HG02763 (cell line): ENCODE measurements around the gene CTXND1.

Experiments used
- ATAC-seq: cut with Tn5 transposase; IDR thresholded peaks from one replicate; pipeline ENCODE4 v1.9.1; 2021; ENCODE audit warnings: mild to moderate bottlenecking, moderate library complexity; ENCODE audit not compliant: unreplicated experiment

Gene CTXND1

GRCh38 chr15:80183306-80183705 lies 68.7 kb downstream of the CTXND1 start:
- ATAC-seq = no peak

GRCh38 chr15:80182611-80183261 lies 69.3 kb downstream of the CTXND1 start:
- no peak for ATAC-seq

- ATAC-seq = no peak
Measured at GRCh38 chr15:80180986-80181385, 71.0 kb downstream of the CTXND1 start.

GRCh38 chr15:80180468-80180867 lies 71.5 kb downstream of the CTXND1 start:
- no peak for ATAC-seq

- no peak for ATAC-seq
Measured at GRCh38 chr15:80179935-80180334, 72.1 kb downstream of the CTXND1 start.

GRCh38 chr15:80179025-80179759 lies 72.8 kb downstream of the CTXND1 start:
- no peak for ATAC-seq

GRCh38 chr15:80177156-80177555 lies 74.9 kb downstream of the CTXND1 start:
- ATAC-seq = no peak

- no peak for ATAC-seq
Measured at GRCh38 chr15:80176443-80176842, 75.6 kb downstream of the CTXND1 start.

GRCh38 chr15:80175436-80175835 lies 76.6 kb downstream of the CTXND1 start:
- ATAC-seq = no peak

GRCh38 chr15:80174017-80174746 lies 77.8 kb downstream of the CTXND1 start:
- no peak for ATAC-seq

- ATAC-seq = no peak
Measured at GRCh38 chr15:80173022-80173759, 78.8 kb downstream of the CTXND1 start.

- ATAC-seq = no peak
Measured at GRCh38 chr15:80172401-80172800, 79.6 kb downstream of the CTXND1 start.

- no peak for ATAC-seq
Measured at GRCh38 chr15:80171787-80172186, 80.2 kb downstream of the CTXND1 start.

GRCh38 chr15:80170596-80170995 lies 81.4 kb downstream of the CTXND1 start:
- ATAC-seq = no peak

- ATAC-seq = no peak
Measured at GRCh38 chr15:80169768-80170357, 82.2 kb downstream of the CTXND1 start.

- ATAC-seq = no peak
Measured at GRCh38 chr15:80168421-80168820, 83.6 kb downstream of the CTXND1 start.

- no peak for ATAC-seq
Measured at GRCh38 chr15:80167936-80168335, 84.1 kb downstream of the CTXND1 start.

- no peak for ATAC-seq
Measured at GRCh38 chr15:80163897-80164296, 88.1 kb downstream of the CTXND1 start.

GRCh38 chr15:80163217-80163616 lies 88.8 kb downstream of the CTXND1 start:
- ATAC-seq = no peak

GRCh38 chr15:80162059-80162554 lies 89.9 kb downstream of the CTXND1 start:
- ATAC-seq = no peak
